HEK293 (cell line): ENCODE results near the gene CDK5.

ENCODE experiments used
- CTCF ChIA-PET: fragments of 350-600 bp; formaldehyde crosslinking; extraction: SDS; loops from one replicate; lab custom pipeline; 2021; ENCODE audit warnings: antibody characterized with exemption; lab: Yijun Ruan, JAX
- POLR2A ChIA-PET: fragments of 300-600 bp; formaldehyde crosslinking; extraction: SDS; loops from one replicate; lab custom pipeline; 2020; ENCODE audit warnings: antibody characterized with exemption, inconsistent platforms; lab: Yijun Ruan, JAX
- H3K27ac ChIP-seq: fragments of 200-500 bp; sonication (Bioruptor generic); 2 replicates; pipeline ENCODE4 v1.5.1; 2014; ENCODE audit warnings: low read depth, low read length, control low read depth, inconsistent platforms; ENCODE audit errors: extremely low read depth
- H3K36me3 ChIP-seq, 2 experiments: fragments of 200-500 bp in 1 of 2; sonication (Bioruptor generic) in 1 of 2; 1 replicate in 1 of 2; 2 replicates in 1 of 2; pipeline ENCODE4 v1.5.1; 2014 to 2017; ENCODE audit warnings: inconsistent platforms in 2 of 2, low read length in 2 of 2; ENCODE audit not compliant: control insufficient read depth in 2 of 2, insufficient read depth in 1 of 2
- H3K4me1 ChIP-seq: fragments of 200-500 bp; sonication (Bioruptor generic); 2 replicates; pipeline ENCODE4 v1.5.1; 2014; ENCODE audit warnings: mild to moderate bottlenecking, low read length, inconsistent platforms; ENCODE audit not compliant: control insufficient read depth, insufficient read depth
- H3K4me3 ChIP-seq: 2 replicates; pipeline ENCODE4 v1.5.1; 2011; ENCODE audit warnings: low read depth, mild to moderate bottlenecking, control low read depth, low read length, moderate library complexity
- H3K9me3 ChIP-seq: fragments of 200-500 bp; sonication (Bioruptor generic); 2 replicates; pipeline ENCODE4 v1.5.1; 2014; ENCODE audit warnings: low read depth, low read length, inconsistent platforms; ENCODE audit not compliant: control insufficient read depth, insufficient read depth
- EGR2 ChIP-seq: fragments of 450-650 bp; formaldehyde crosslinking; IDR thresholded peaks from 2 replicates; pipeline ENCODE4 v1.5.1; 2016; ENCODE audit warnings: low read depth, missing biosample characterization, missing genetic modification characterization
- SETDB1 ChIP-seq: IDR thresholded peaks from one replicate; pipeline ENCODE4 v1.6.1; 2017; ENCODE audit warnings: mild to moderate bottlenecking, low read length, moderate library complexity, mixed read lengths; ENCODE audit not compliant: insufficient read length
- ZNF112 ChIP-seq: fragments of 450-650 bp; formaldehyde crosslinking; IDR thresholded peaks from 2 replicates; pipeline ENCODE4 v1.5.0; 2017; ENCODE audit warnings: missing biosample characterization, missing genetic modification characterization
- ZNF121 ChIP-seq: fragments of 450-650 bp; formaldehyde crosslinking; IDR thresholded peaks from 2 replicates; pipeline ENCODE4 v1.5.1; 2016; ENCODE audit warnings: missing biosample characterization, missing genetic modification characterization
- ZNF549 ChIP-seq: fragments of 450-650 bp; IDR thresholded peaks from 2 replicates; pipeline ENCODE4 v1.5.1; 2018; ENCODE audit warnings: missing biosample characterization, missing genetic modification characterization, mild to moderate bottlenecking, inconsistent platforms, moderate library complexity
- ZNF830 ChIP-seq: fragments of 450-650 bp; IDR thresholded peaks from 2 replicates; pipeline ENCODE4 v1.5.0; 2018; ENCODE audit warnings: missing biosample characterization, missing genetic modification characterization, low read depth, mild to moderate bottlenecking, moderate library complexity
- TF ChIP-seq, protein P1 (sequence below): fragments of 450-650 bp; formaldehyde crosslinking; IDR thresholded peaks from 2 replicates; pipeline ENCODE4 v1.5.1; 2016; ENCODE audit warnings: missing biosample characterization, missing genetic modification characterization, borderline replicate concordance
- TF ChIP-seq, protein P2 (sequence below): fragments of 450-650 bp; formaldehyde crosslinking; IDR thresholded peaks from 2 replicates; pipeline ENCODE4 v1.5.1; 2016; ENCODE audit warnings: missing biosample characterization, missing genetic modification characterization

The CDK5 gene

GRCh38 chr7:151069841-151070573 is 12.3 kb upstream of the CDK5 start (continued):
- TF ChIP-seq, protein P1, sequence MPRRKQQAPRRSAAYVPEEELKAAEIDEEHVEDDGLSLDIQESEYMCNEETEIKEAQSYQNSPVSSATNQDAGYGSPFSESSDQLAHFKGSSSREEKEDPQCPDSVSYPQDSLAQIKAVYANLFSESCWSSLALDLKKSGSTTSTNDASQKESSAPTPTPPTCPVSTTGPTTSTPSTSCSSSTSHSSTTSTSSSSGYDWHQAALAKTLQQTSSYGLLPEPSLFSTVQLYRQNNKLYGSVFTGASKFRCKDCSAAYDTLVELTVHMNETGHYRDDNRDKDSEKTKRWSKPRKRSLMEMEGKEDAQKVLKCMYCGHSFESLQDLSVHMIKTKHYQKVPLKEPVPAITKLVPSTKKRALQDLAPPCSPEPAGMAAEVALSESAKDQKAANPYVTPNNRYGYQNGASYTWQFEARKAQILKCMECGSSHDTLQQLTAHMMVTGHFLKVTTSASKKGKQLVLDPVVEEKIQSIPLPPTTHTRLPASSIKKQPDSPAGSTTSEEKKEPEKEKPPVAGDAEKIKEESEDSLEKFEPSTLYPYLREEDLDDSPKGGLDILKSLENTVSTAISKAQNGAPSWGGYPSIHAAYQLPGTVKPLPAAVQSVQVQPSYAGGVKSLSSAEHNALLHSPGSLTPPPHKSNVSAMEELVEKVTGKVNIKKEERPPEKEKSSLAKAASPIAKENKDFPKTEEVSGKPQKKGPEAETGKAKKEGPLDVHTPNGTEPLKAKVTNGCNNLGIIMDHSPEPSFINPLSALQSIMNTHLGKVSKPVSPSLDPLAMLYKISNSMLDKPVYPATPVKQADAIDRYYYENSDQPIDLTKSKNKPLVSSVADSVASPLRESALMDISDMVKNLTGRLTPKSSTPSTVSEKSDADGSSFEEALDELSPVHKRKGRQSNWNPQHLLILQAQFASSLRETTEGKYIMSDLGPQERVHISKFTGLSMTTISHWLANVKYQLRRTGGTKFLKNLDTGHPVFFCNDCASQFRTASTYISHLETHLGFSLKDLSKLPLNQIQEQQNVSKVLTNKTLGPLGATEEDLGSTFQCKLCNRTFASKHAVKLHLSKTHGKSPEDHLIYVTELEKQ (tag by site-specific recombination) = no peak

GRCh38 chr7:151068069-151068773 is 10.5 kb upstream of the CDK5 start:
- CTCF ChIA-PET = interaction anchor here (0.6 to 1.3 kb wide), 4 partner anchors 15 to 56 kb away, joined by 3 to 6 read pairs (median 4); partner anchors contain the start of gene TMUB1
- Histone ChIP-seq H3K9me3 (no peaks in the 10 kb centered on the region), H3K4me3 (no peak overlapping the region), H3K4me1 (no peaks in the 10 kb centered on the region), H3K36me3 (peaks cover 15 to 87% of the 10 kb centered on the region in 2 experiments), H3K27ac (no peak overlapping the region)
- TF ChIP-seq, protein P2, sequence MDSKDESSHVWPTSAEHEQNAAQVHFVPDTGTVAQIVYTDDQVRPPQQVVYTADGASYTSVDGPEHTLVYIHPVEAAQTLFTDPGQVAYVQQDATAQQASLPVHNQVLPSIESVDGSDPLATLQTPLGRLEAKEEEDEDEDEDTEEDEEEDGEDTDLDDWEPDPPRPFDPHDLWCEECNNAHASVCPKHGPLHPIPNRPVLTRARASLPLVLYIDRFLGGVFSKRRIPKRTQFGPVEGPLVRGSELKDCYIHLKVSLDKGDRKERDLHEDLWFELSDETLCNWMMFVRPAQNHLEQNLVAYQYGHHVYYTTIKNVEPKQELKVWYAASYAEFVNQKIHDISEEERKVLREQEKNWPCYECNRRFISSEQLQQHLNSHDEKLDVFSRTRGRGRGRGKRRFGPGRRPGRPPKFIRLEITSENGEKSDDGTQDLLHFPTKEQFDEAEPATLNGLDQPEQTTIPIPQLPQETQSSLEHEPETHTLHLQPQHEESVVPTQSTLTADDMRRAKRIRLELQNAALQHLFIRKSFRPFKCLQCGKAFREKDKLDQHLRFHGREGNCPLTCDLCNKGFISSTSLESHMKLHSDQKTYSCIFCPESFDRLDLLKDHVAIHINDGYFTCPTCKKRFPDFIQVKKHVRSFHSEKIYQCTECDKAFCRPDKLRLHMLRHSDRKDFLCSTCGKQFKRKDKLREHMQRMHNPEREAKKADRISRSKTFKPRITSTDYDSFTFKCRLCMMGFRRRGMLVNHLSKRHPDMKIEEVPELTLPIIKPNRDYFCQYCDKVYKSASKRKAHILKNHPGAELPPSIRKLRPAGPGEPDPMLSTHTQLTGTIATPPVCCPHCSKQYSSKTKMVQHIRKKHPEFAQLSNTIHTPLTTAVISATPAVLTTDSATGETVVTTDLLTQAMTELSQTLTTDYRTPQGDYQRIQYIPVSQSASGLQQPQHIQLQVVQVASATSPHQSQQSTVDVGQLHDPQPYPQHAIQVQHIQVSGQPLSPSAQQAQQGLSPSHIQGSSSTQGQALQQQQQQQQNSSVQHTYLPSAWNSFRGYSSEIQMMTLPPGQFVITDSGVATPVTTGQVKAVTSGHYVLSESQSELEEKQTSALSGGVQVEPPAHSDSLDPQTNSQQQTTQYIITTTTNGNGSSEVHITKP (tag by site-specific recombination) = no peak
- TF ChIP-seq ZNF112 (tag by site-specific recombination) = no peak
- TF ChIP-seq ZNF121 (tag by site-specific recombination) = peak; percentile 81
- POLR2A ChIA-PET = interaction anchor here (1.1 to 2.6 kb wide), 3 partner anchors 8 to 12 kb away, joined by 4 to 8 read pairs (median 8); partner anchors contain the start of gene FASTK

DNA sequence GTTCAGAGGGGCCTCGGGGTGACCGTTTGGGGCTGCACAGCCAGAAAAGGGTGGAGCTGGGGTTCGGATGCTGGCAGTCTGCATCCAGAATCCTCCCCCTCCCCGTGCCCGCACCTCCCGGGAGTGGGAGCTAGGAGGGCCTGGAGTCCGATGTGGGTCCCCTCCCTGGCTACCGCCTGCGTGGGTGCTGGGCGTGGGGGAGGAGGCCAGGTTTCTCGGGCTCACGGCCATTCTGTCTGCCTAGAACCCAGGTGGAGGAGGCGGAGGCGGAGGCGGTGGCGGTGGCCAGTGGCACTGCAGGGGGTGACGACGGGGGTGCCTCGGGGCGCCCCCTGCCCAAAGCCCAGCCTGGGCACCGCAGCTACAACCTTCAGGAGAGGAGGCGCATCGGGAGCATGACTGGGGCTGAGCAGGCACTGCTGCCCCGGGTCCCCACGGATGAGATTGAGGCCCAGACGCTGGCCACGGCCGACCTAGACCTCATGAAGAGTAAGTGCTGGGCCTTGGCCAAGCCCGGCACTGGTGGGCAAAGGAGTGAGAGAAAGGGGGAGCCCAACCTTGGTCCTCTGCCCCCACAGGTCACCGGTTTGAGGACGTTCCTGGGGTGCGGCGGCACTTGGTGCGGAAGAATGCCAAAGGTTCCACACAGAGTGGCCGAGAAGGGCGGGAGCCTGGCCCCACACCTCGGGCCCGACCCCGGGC is 8.7 kb upstream of the CDK5 start:
- ChIA-PET POLR2A (interaction anchor here (1.1 to 2.6 kb wide), 4 partner anchors 10 to 17 kb away, joined by 3 to 8 read pairs (median 6); partner anchors contain the start of genes FASTK and TMUB1), CTCF (interaction anchor here (1.0 kb wide), 1 partner anchor 44 kb away, joined by 4 read pairs; no protein-coding TSS in a partner anchor)
- no peak for TF ChIP-seq ZNF549 (tag by site-specific recombination)
- peak; percentile 34; the same call in 1 of the 2 replicates for TF ChIP-seq EGR2 (tag by site-specific recombination)
- no peak for TF ChIP-seq ZNF830 (tag by site-specific recombination)
- TF ChIP-seq SETDB1 = no peak
- Histone ChIP-seq H3K36me3 (peaks cover 3 to 89% of the 10 kb centered on the region in 2 experiments), H3K4me1 (no peaks in the 10 kb centered on the region), H3K9me3 (no peaks in the 10 kb centered on the region), H3K27ac (no peak overlapping the region), H3K4me3 (no peak overlapping the region)
